WERI-Rb-1 (cell line): ENCODE data around the gene RYR2.

Source experiments
- DNase-seq: peaks from one replicate; pipeline ENCODE4 v3.0.0-alpha.2; 2020
- H3K27ac ChIP-seq: fragments of 250-450 bp; sonication (Bioruptor Pico); 2 replicates; pipeline ENCODE4 v1.5.1; 2020; ENCODE audit warnings: mild to moderate bottlenecking, moderate library complexity
- H3K27me3 ChIP-seq: fragments of 250-450 bp; sonication (Bioruptor Pico); 2 replicates; pipeline ENCODE4 v1.5.1; 2021; ENCODE audit warnings: mild to moderate bottlenecking, low read depth, moderate library complexity; ENCODE audit not compliant: insufficient read depth, severe bottlenecking
- H3K36me3 ChIP-seq: fragments of 250-450 bp; sonication (Bioruptor Pico); 2 replicates; pipeline ENCODE4 v1.5.1; 2020; ENCODE audit warnings: mild to moderate bottlenecking, moderate library complexity
- H3K4me3 ChIP-seq: 2 replicates; pipeline ENCODE4 v1.5.1; 2011; ENCODE audit warnings: low read depth, mild to moderate bottlenecking, control low read depth, low read length
- H3K9me3 ChIP-seq: fragments of 250-450 bp; sonication (Bioruptor Pico); 2 replicates; pipeline ENCODE4 v1.5.1; 2021; ENCODE audit warnings: mild to moderate bottlenecking, moderate library complexity; ENCODE audit not compliant: severe bottlenecking
- CTCF ChIP-seq: IDR thresholded peaks from 2 replicates; pipeline ENCODE4 v1.5.1; 2011; ENCODE audit warnings: low read depth, mild to moderate bottlenecking, control low read depth, inconsistent platforms, low read length

RYR2 gene

GRCh38 chr1:237320890-237321289 lies 278.9 kb downstream of the RYR2 start:
- no peak for TF ChIP-seq CTCF
- H3K27me3 ChIP-seq = no peaks in the 10 kb centered on the region
- DNase-seq = no peak
- peaks cover 9% of the 10 kb centered on the region for H3K9me3 ChIP-seq
- H3K36me3 ChIP-seq = no peaks in the 10 kb centered on the region
- no peak overlapping the region for H3K4me3 ChIP-seq
- no peak overlapping the region for H3K27ac ChIP-seq

GRCh38 chr1:237324226-237324625 lies 282.2 kb downstream of the RYR2 start:
- Histone ChIP-seq H3K9me3 (peaks cover 9% of the 10 kb centered on the region), H3K27ac (no peak overlapping the region), H3K36me3 (no peaks in the 10 kb centered on the region), H3K4me3 (no peak overlapping the region), H3K27me3 (no peaks in the 10 kb centered on the region)
- no peak for DNase-seq
- TF ChIP-seq CTCF = no peak

DNA sequence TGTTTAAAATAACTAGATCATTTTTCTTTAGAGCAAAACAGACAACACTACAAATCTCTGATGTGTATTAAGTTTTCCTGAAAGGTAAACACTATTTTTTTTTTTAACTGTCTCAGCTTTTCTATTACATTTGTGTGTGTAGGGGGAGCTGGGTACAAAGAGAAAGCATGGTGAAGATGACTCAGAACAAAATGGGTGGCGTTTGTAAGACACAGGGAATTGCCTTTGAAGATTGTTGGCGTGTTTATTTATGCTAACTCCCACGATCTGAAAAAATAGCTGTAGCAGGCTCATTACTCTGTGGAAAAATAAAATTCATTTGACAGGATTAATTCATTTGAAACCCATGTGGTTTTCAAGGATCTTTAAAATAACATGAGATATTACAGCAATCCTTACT lies 285.1 kb downstream of the RYR2 start:
- Histone ChIP-seq H3K27me3 (no peaks in the 10 kb centered on the region), H3K27ac (no peak overlapping the region), H3K4me3 (no peak overlapping the region), H3K36me3 (no peaks in the 10 kb centered on the region), H3K9me3 (peaks cover 9% of the 10 kb centered on the region)
- DNase-seq = no peak
- TF ChIP-seq CTCF = no peak

DNA sequence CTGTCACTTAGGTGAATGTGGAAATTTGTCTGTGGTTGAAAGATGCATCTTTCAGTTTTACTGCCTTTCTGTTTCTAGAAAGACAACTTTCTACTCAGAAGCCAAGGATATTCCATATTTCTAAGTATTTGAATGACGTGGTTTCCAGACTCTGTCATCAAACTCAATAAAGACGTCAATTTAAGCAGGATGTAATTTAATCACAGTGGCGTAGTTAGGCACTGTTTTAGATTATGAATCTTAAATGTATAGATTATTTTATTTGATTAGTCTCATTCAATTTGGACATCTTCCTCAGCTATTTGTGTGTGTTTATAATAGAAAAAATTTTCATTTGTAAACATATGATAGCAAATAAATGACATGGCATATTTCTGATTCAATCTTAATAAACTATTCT lies 298.9 kb downstream of the RYR2 start:
- TF ChIP-seq CTCF = no peak
- Histone ChIP-seq H3K36me3 (no peaks in the 10 kb centered on the region), H3K4me3 (no peak overlapping the region), H3K27ac (no peak overlapping the region), H3K9me3 (no peaks in the 10 kb centered on the region), H3K27me3 (no peaks in the 10 kb centered on the region)
- no peak for DNase-seq

DNA sequence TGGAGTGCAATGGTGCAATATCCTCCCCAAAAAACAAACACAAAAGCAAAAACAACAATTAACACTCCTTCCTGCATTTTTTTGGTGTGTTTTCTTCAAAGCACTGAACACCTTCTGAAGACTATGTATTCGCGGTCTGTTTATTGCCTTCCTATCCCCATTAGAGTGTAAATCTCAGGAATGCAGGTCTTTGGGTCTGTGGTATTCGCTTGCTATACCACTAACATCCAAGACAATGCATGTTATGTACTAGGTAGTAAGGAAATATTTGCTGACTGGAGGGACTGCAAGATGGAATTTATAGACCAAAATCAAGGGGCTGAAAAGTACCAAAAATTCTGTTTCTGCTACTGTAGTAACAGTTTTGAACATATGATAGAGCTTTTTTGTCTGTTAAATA lies 299.4 kb downstream of the RYR2 start:
- Histone ChIP-seq H3K27ac (no peak overlapping the region), H3K4me3 (no peak overlapping the region), H3K9me3 (no peaks in the 10 kb centered on the region), H3K36me3 (no peaks in the 10 kb centered on the region), H3K27me3 (no peaks in the 10 kb centered on the region)
- no peak for DNase-seq
- TF ChIP-seq CTCF = no peak

- no peak overlapping the region for H3K4me3 ChIP-seq
- no peak for DNase-seq
- H3K27me3 ChIP-seq = no peaks in the 10 kb centered on the region
- no peak for TF ChIP-seq CTCF
- H3K27ac ChIP-seq = no peak overlapping the region
- no peaks in the 10 kb centered on the region for H3K36me3 ChIP-seq
- H3K9me3 ChIP-seq = no peaks in the 10 kb centered on the region
These were observed 300.7 kb downstream of the RYR2 start for GRCh38 chr1:237342730-237343129.
